COLO668 (cell line): ENCODE results near the gene NT5DC1.

Experiments
- DNase-seq: peaks from one replicate; lab custom pipeline; 2025; ENCODE audit not compliant: unreplicated experiment; lab: John Stamatoyannopoulos, UW

NT5DC1 gene

GRCh38 chr6:116100419-116101301 is at the start of gene NT5DC1:
Gene NT5DC1, plus strand, starts transcription at chr6:116100853. Its CDS starts 78 bp downstream, at chr6:116100931.
- DNase-seq = peak; percentile 89

DNA sequence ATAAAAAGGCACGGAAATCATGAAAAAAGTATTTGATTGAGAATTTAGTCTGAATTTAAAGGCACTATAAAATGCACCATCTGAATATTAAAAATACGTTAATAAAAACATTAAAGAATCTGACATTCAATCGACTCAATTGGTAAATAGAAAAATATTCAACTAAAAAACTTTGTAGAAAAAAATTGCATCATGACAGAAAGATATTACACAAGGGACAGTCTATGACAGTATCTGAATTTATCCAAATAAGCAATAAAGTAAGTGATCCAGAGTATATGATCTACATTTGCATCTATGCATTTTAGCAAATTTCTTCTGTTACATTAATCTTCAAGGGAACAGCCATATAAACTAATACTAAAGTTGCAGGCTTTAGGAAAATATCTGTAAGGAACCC is 49.4 kb upstream of the NT5DC1 start:
- DNase-seq = no peak

- no peak for DNase-seq
Measured at GRCh38 chr6:116055513-116055912, 45.1 kb upstream of the NT5DC1 start.

- DNase-seq = no peak
Measured at GRCh38 chr6:116057766-116058165, 42.9 kb upstream of the NT5DC1 start.

GRCh38 chr6:116059713-116060571 is 40.7 kb upstream of the NT5DC1 start:
- DNase-seq = peak; percentile 21

DNA sequence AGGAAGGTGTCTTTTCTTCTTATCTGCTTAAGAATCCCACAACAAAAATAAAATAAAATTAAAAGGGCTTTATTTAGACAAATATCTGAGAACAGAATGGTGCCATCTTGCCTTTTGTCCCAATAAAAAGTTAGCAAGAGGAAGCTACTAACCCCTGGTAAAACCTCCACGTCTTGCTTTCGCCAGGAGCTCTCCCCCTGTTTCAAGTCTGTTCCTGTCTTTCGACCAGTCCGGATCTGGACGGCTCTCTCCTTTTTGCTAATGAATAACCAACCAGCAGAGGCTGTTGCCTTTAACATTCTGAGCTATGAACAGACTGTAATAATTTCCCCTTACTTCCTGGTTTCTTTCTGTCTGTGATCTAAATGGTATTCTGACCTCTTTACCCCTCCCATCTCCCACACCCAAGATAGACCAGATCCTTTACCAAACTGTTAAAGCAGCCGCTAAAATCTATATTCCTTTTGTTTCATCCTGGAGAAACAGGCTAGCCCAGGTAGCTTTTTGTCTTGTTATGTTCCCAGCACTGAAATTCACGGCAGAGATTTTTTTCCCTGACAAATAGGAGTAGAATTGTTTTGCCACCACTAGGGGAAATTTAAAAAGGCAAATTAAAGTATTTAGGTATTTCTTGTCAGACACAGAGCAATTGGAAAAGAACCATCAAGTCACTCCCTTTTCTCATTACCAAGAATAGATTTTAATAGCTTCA is 39.9 kb upstream of the NT5DC1 start, which contains the start of gene FRK:
FRK (minus strand) TSS at position 320 of the 712 bp plus-strand sequence. CDS start 580 bp downstream, outside the sequence.
- peak; percentile 37 for DNase-seq

GRCh38 chr6:116062496-116062895 is 38.2 kb upstream of the NT5DC1 start:
- no peak for DNase-seq

- no peak for DNase-seq
Measured at GRCh38 chr6:116064666-116065065, 36.0 kb upstream of the NT5DC1 start.

GRCh38 chr6:116066789-116067188 is 33.9 kb upstream of the NT5DC1 start:
- no peak for DNase-seq

DNA sequence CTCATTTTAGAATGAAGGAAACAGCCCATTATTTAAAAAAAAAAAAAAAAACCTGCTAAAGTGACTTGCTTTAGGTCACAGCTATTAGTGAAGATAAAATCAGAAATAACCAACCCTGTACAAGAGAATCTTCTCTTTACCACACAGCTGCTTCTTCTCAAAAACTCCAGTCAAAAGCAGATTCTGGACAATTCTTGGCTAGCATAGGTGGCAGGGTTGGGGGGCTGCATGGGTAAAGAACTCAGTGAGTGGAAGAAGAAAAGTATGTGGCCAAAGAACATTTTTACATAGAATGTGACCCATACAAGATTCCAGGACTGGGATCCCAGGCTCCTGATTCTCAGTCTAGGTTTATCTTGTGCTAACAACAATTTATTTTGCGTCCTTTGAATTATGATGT is 30.6 kb upstream of the NT5DC1 start:
- DNase-seq = no peak

GRCh38 chr6:116070616-116071389 is 29.9 kb upstream of the NT5DC1 start:
- no peak for DNase-seq

GRCh38 chr6:116072368-116072767 is 28.3 kb upstream of the NT5DC1 start:
- peak; percentile 4 for DNase-seq

DNA sequence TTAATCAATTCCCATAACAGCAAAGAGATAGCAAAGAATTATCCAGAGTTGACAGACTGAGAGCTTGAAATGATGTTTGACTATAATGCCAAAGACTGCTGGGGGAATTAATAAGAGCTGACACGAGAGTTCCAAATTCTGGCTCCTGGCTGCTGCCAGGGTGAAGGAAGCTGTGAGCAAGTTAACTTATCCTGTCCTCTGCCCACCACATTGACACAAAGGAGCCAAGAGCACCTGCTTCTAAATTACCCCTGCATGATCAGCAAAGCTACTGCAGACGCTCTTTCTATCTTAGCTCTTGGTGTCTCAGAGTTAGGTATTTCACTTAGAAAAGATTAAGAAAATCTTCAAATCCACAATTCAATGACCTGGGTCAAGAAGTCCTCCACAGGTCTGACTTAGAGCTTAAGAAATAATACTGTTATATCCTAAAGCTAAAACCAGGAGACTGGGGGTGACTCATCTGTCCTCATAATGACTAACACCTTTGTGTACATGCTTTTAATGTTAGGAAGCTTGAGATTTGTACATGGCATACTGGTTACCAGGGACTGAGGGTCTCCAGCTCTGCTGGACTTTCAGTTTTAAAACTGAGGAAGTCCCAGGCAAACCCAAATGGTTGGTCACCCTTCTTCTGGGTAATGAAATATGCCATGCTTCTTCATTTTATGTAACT is 26.8 kb upstream of the NT5DC1 start:
- peak; percentile 21 for DNase-seq

DNA sequence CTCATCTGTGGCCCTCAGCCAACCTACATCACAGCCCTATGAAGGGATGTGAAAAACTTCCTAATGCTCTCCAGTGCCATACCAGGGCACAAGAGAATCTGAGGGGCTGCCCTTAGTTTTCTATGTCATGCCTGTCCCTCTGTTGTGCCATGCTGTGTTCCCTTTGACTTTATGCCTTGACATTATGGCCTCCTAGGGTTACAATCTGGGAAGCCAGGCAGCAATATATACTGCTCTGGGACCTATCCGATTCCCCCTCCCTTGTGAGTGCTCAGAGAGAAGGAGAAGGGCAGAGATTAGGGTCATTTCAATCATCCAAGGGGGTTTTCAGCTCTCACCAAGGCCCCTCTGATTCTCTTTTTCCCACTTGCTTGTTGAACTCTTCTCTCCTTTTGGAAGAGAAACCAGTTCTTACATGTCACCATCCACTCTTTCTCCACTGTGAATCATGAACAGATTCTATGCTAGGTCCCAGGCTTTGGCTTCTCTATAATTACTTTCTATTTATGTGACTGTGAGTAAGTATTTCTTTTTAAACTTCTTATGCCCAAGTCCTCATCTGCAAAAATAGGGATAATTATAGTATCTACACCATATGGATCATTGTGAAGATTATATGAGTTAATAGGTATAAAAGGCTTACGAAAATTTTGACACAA is 25.8 kb upstream of the NT5DC1 start:
- DNase-seq = no peak

GRCh38 chr6:116078522-116078921 is 22.1 kb upstream of the NT5DC1 start:
- DNase-seq = no peak

DNA sequence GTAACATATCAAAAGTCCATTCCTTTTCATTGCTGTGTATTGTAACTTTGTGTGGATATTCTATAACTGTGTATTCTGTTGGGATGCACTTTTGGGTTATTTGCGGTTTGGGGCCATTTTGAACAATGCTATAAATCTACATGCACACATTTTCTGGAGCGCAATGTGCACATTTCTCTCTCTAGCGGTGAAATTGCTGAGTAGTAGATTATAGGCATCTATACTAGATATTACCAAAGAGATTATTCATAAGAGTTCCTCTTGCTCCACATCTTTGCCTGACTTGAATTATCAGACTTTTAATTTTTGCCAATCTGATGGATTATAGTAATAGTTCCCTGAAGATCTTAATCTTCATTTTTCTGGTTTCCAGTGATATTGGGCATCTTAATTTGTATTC is 21.7 kb upstream of the NT5DC1 start:
- DNase-seq = no peak

GRCh38 chr6:116083052-116083451 is 17.6 kb upstream of the NT5DC1 start:
- no peak for DNase-seq

GRCh38 chr6:116084284-116084683 is 16.4 kb upstream of the NT5DC1 start:
- DNase-seq = no peak

DNA sequence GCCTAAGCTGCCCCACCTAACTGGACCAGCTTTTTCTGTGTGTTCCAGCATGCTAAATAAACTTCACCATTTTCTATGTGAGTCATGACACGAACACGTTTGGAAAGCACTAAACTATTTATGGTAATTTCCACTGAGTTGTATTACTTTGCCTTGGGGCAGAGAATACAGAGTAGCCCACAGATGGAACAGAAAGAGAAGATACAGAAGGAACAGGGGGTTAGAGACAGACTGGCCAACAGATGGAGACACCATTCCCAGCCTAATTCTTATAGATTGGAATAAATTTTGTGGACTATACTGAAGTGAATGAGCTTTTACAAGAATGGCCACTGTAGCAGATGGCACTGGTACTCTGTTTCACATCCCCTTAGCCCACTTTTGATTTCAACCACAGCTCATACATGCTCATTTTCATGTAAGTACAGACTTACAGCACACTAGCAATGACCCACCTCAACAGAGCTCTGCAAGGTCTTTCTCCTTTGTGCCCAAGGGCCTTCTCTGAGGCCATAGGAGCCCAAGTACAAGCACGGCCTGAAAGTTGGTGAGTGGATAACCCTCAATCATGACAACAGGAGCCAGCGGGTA is 13.1 kb upstream of the NT5DC1 start:
- DNase-seq = no peak
